ENCODE results near the gene PRR18.

DNA sequence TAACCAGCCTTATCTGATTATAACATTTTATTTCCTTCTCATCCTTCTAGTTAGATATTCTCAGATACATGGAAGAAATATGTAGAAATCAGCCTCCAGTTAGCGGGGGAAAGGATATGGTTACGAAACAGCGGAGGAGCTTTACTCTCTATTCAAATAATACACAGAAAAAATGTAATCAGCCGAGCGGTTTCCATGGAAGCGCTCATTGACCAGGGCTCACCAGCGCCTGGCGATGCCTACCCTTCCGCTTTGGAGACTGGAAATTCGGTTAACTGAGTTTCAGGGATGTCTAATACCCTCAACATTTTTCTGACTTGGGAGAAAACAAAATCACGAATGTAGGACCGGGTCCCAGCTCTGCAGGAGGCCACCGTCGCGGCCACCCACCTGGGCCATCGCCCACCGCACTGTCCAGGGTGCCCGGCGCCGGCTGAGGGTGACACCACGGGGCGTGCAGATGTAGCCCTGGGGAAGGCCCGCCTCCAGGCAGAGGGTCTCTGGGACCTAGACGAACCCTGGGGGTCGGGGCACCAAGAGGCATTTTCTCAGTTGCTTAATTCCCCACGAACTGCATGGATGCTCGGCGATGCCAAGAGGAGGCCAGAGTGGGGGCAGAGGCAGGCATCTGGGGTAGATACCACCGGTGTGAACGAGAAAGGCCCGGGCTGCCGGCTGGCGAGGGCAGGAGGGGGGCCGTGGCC, 1.7 kb downstream of the PRR18 start:
- TF ChIP-seq, protein P1, sequence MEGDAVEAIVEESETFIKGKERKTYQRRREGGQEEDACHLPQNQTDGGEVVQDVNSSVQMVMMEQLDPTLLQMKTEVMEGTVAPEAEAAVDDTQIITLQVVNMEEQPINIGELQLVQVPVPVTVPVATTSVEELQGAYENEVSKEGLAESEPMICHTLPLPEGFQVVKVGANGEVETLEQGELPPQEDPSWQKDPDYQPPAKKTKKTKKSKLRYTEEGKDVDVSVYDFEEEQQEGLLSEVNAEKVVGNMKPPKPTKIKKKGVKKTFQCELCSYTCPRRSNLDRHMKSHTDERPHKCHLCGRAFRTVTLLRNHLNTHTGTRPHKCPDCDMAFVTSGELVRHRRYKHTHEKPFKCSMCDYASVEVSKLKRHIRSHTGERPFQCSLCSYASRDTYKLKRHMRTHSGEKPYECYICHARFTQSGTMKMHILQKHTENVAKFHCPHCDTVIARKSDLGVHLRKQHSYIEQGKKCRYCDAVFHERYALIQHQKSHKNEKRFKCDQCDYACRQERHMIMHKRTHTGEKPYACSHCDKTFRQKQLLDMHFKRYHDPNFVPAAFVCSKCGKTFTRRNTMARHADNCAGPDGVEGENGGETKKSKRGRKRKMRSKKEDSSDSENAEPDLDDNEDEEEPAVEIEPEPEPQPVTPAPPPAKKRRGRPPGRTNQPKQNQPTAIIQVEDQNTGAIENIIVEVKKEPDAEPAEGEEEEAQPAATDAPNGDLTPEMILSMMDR (IDR thresholded peaks at IDR 0.05; ENCODE audit: insufficient read depth, low read depth, low read length), result no peak
- TF ChIP-seq EZH2 (IDR thresholded peaks at IDR 0.05; ENCODE audit: insufficient read depth, low read length), result no peak

Measured in astrocyte (in vitro differentiated cells and primary cell).